Endometrial microvascular endothelial cells (primary cell): ENCODE data around the gene ATF5. TPM values are rescaled to one million over a fixed set of nuclear protein-coding genes. Genes with fewer than 3 reads are reported as not detected.
"Not testable (repeated sequence)": the region's sequence is repeated elsewhere in the genome, so short reads cannot be mapped to it uniquely, and the experiment has no call there.

Source experiments
- in situ Hi-C: cut with HindIII; loops from 2 replicates; pipeline ENCODE4 v1.10.0; 2017; ENCODE audit warnings: low sequenced_read_pairs, low pct_unique_long_range_greater_than_20kb; ENCODE audit errors: inconsistent ontology term
- total RNA-seq: library from RNA; depleted of rRNA; stranded (reverse); fragments of >200 nt; gene quantifications from one replicate; pipeline ENCODE4 v1.2.3, GENCODE V29; 2015; ENCODE audit errors: inconsistent ontology term

The ATF5 gene
- total RNA-seq, 1 donor from 2014 or later = 26.7 TPM

GRCh38 chr19:49918089-49918488 is 10.9 kb upstream of the ATF5 start:
- in situ Hi-C loops = no loop called here

DNA sequence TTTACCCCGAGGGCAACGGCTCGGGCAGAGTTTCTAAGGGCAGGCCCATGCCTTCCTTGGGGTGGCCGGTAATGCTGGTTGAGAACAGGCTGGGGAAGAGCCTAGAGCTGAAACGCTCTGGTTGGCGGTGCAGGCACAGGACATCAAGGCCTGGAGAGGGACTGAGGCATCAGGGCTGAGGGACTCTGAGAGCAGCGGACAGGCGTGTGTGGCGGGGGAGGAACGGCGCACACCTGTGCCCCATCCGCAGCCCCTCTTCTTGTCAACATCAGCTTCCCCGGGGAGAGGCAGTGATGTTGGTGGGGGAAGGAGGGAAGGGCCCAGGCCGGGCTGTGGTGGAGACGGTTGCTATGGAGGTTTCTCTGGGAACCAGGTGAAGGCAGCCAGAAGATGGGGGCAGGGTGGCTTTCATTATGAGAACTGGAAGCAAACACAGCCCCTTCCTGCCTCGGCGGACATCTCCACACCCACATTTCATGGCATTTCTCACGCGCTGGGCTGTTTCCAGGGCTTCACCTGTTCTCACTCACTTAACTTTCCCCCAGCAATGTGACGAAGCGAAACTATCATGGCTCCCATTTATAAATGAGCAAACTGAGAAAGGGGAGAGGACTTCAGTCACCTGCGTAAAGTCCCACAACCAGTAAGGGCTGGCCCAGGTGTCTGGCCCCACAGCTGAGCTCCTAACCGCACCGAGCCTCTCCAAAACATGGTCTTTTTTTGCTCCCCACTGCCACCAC is 8.2 kb upstream of the ATF5 start:
- in situ Hi-C loops = no loop called here

- in situ Hi-C loops = no loop called here
Observed at GRCh38 chr19:49921871-49922795, 6.9 kb upstream of the ATF5 start.

- in situ Hi-C loops = no loop called here
Observed at GRCh38 chr19:49923055-49924003, 5.7 kb upstream of the ATF5 start.

GRCh38 chr19:49924004-49924880 is 4.8 kb upstream of the ATF5 start:
- in situ Hi-C loops = no loop called here

GRCh38 chr19:49924881-49925210 is 4.2 kb upstream of the ATF5 start:
- in situ Hi-C loops = not testable (repeated sequence)

DNA sequence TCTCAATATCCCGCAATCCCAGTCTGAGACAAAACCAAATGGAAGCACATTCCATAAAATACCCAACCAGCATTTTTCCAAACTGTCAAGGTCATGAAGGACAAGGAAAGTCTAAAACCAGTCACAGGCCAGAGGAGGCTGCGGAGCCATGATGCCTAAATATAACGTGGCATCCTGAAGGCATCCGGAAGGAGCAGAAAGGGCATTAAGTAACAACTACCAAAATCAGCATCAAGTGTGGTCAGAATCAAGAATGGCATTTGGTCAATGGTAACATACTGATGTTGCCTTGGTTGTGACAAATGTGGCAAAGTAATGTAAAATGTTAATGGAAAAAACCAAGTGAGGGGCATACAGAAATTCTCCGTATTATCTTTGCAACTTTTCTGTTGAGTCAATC is 3.5 kb upstream of the ATF5 start:
- in situ Hi-C loops = no loop called here

DNA sequence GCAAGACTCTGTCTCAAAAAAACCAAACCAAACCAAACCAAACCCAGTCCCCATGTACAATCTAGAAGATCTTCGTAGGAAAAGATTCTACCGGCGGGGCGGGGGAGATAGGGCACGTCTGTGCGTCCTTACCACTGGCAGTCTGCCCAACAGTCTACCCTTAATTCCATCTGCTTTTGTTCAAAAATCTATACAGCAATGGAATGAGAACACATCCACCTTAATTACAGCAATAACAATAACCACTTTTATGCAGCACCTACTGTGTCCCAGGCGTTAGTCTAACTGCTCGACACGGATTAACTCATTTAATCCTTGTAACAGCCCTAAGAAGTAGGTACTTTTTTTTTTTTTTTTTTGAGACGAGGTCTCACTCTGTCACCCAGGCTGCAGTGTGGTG is 2.5 kb upstream of the ATF5 start:
- in situ Hi-C loops = no loop called here

DNA sequence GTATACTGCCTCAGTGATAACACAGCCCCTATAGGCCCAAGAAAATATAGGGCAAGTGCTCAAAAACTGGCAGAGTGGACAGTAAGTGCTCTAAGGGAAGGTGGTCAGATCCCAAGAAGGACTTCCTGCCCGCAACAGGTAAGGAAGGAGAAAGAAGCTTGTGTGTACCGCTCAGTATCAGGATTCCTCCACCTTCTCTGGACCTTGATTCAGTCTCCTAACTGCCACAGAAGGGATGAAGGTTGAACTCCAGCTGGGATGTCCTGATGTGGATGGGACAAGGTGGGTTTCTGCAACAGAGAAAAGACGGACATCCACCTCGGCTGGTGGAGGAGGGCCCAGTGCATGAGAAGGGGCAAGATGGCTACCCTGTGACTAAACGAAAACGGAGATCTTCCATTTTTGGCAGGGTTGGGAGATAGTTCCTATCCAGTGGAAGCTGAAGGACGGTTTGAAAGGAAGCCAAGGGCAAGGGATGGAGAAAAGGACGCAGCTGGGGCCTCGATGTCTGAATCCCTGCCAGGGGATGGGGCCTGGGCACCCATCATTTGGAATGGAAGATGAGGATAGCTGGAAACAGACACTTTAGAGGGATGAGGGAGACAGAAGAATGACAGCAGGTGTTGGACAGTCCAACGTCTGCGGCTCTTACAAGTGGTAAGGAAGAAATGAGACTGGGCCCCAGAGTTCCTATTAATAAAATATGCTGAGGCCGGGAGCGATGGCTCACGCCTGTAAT is 1.3 kb upstream of the ATF5 start:
- in situ Hi-C loops = no loop called here

DNA sequence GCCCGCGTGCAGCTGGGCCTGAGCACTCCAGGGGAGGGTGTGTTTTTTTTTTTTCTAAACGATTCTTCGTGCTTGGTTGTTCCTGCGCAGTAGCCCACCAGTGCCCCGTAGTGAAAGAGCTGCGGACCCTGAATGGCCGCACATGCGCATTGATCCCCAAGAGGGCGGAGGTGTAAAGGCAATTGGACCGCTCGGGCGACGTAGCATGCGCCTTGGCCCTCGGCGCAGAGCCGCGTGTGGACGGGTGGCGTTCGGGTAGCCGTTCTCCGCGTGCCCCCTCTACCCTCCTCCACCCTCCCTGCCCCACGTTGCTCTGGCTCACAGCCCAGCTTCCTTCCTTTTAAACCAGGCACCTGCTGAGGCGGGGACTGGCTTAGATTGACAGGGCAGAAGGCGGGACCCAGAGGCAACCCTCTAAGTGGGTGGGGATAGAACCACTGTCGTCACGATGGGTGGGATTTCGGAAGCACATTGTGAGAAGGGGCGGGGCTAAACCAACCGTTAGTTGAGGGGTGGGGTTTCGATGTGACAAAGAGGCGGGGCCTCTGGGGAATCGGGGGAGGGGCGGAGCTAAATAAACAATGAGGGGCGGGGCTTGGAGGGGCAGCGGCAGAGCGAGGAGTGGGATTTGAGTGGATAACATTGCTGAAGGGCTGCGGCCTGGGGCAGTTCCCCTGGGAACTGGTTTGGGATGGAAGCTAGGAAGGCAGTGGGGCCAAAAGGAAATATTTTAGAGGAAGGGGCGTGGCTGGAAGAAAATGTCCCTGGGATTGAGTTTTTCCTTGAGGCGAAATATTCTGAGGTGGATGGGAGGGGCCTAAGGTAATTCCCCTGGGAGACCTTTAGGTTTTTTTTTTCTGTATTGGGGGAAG is 842 bp downstream of the ATF5 start:
- in situ Hi-C loops = no loop called here

DNA sequence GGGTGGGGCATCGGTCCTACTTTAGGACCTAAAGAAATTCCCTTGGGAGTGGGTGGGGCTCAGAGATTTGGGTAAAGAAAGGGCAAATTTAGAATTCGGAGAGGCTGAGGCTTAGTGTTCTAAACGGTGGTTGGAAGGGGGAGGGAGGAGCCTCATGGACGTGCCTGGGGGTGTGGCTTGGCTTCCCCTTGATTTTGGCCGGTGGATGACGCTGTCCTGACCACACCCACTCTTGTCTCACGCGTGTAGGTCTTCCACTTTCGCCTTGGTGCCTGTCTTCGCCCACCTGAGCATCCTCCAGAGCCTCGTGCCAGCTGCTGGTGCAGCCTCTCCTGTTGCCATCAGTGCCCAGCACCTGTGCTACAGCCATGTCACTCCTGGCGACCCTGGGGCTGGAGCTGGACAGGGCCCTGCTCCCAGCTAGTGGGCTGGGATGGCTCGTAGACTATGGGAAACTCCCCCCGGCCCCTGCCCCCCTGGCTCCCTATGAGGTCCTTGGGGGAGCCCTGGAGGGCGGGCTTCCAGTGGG is 1.5 kb downstream of the ATF5 start:
- in situ Hi-C loops = no loop called here

DNA sequence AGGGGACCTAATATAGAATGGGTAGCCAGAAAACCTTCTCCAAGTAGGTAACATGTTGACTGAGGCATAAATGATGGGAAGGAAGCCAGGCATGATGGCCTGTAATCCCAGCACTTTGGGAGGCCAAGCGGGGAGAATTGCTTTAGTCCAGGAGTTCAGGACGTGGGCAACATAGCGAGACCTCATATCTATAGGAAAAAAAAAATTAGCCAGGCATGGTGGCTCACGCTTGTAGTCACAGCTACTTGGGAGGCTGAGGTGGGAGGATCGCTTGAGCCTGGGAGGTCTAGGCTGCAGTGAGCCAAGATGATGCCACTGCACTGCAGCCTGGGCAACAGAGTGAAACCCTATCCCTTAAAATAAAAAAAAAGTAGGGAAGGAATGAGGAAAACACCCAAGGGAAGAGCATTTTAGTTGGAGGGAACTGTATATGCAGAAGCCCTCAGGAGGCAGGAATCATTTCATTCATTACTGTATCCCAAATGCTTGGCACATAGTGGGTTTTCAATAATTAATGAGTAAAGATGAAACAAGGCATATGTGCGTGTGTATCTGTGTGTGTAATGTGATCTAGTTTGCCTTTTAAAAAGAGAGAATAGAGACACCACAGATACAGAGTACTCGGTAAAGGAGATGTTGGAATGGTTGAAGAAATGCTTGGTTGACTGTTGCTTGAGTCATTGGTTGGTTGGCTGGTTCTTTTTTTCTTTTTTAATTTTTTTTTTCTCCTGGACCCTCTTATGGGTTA is 2.5 kb downstream of the ATF5 start:
- in situ Hi-C loops = no loop called here

- in situ Hi-C loops = no loop called here
Observed at GRCh38 chr19:49932041-49932451, 3.0 kb downstream of the ATF5 start.

DNA sequence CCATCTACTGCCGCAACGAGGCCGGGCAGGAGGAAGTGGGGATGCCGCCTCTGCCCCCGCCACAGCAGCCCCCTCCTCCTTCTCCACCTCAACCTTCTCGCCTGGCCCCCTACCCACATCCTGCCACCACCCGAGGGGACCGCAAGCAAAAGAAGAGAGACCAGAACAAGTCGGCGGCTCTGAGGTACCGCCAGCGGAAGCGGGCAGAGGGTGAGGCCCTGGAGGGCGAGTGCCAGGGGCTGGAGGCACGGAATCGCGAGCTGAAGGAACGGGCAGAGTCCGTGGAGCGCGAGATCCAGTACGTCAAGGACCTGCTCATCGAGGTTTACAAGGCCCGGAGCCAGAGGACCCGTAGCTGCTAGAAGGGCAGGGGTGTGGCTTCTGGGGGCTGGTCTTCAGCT is 3.7 kb downstream of the ATF5 start:
- in situ Hi-C loops = no loop called here

DNA sequence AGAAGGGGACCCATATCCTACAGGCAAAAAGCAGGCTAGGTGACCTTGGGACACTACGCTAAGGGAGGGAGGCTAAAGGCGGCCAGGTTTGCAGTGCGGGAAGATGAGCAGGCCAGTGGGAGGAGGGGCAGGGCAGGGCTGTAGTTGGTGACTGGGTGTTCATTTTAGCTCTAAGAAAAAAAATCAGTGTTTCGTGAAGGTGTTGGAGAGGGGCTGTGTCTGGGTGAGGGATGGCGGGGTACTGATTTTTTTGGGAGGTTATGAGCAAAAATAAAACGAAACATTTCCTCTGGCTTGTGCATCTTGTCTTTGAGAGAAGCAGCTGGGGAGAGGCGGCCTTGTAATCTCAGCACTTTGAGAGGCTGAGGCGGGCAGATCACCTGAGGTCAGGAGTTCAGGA is 4.6 kb downstream of the ATF5 start:
- in situ Hi-C loops = no loop called here

DNA sequence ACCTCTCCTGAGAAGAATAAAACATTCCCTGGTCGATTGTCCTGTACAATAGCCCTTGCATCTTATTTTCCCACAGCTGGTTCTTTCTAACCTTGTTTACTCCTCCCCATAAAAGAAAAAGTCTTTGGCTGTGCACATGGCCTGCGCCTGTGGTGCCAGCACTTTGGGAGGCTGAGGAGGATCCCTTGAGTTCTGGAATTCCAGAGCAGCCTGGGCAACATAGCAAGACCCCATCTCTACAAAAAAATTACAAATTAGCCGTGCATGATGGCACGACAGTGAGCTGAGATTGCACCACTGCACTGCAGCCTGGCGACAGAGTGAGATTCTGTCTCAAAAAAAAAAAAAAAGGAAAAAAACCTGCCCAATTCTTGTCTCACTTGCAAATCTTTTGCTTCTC is 7.5 kb downstream of the ATF5 start:
- in situ Hi-C loops = no loop called here
